Endothelial cell of umbilical vein (primary cell): ENCODE measurements around the gene AP1G2. TPM values are rescaled to one million over a fixed set of nuclear protein-coding genes. Genes with fewer than 3 reads are reported as not detected.

ENCODE experiments used
- BruUV-seq: library from RNA; stranded (reverse); fragments of 400-500 nt; replicated peaks from 2 replicates; lab custom pipeline; 2021; lab: Mats Ljungman, UMichigan
- CTCF ChIA-PET: fragments of 300-600, 350-600 bp; sonication (Branson Sonifier 250); formaldehyde crosslinking; loops from one replicate; lab custom pipeline; 2021; ENCODE audit warnings: antibody characterized with exemption, inconsistent platforms; lab: Charles Lee
- POLR2A ChIA-PET: fragments of 300-600, 350-600 bp; sonication (Branson Sonifier 250); formaldehyde crosslinking; loops from one replicate; lab custom pipeline; 2021; ENCODE audit warnings: antibody characterized with exemption, inconsistent platforms; lab: Charles Lee
- DNase-seq: peaks from one replicate; pipeline ENCODE4 v3.0.0-alpha.2; 2011; ENCODE audit warnings: low read depth, low spot score
- FAIRE-seq: peaks from 2 replicates; lab custom pipeline; 2011; peaks lifted over from hg19 to GRCh38; lab: Jason Lieb, UNC
- H2AFZ ChIP-seq: 2 replicates; pipeline ENCODE4 v1.6.0; 2012; ENCODE audit warnings: low read depth, low read length, control low read depth, inconsistent platforms
- H3K27ac ChIP-seq: 2 replicates; pipeline ENCODE4 v1.5.1; 2011; ENCODE audit warnings: low read depth, mild to moderate bottlenecking, control low read depth, low read length, moderate library complexity; ENCODE audit not compliant: insufficient read depth
- H3K27me3 ChIP-seq, 2 experiments: 2 replicates each; pipeline versions ENCODE4 v1.6.0 to v1.6.1; 2011; ENCODE audit warnings: low read length in 2 of 2, mixed read lengths in 1 of 2; ENCODE audit not compliant: control insufficient read depth in 2 of 2, insufficient read depth in 2 of 2
- H3K36me3 ChIP-seq, 2 experiments: 2 replicates in 1 of 2; 3 replicates in 1 of 2; pipeline ENCODE4 v1.5.1; 2011; ENCODE audit warnings: low read length in 2 of 2, mild to moderate bottlenecking in 1 of 2, moderate library complexity in 1 of 2; ENCODE audit not compliant: control insufficient read depth in 2 of 2, insufficient read depth in 2 of 2; ENCODE audit errors: extremely low read depth in 1 of 2
- H3K4me1 ChIP-seq: 3 replicates; pipeline ENCODE4 v1.5.1; 2011; ENCODE audit warnings: mild to moderate bottlenecking, low read length; ENCODE audit not compliant: control insufficient read depth, insufficient read depth; ENCODE audit errors: extremely low read depth
- H3K4me2 ChIP-seq: 2 replicates; pipeline ENCODE4 v1.6.1; 2011; ENCODE audit warnings: low read length, control low read depth, mixed read lengths; ENCODE audit not compliant: insufficient read depth
- H3K4me3 ChIP-seq, 3 experiments: fragments of 200-600 bp in 1 of 3; sonication (generic), shearing (Covaris generic) in 1 of 3; replicated peaks in 1 of 3; 2 replicates each; pipeline ENCODE4 v1.5.1; 2011 to 2016; ENCODE audit warnings: control low read depth in 3 of 3, low read length in 3 of 3, mild to moderate bottlenecking in 2 of 3, inconsistent platforms in 1 of 3, low read depth in 1 of 3, moderate library complexity in 1 of 3; ENCODE audit not compliant: insufficient read depth in 1 of 3
- H3K79me2 ChIP-seq: 2 replicates; pipeline ENCODE4 v1.6.0; 2012; ENCODE audit warnings: low read length, inconsistent platforms; ENCODE audit not compliant: control insufficient read depth, insufficient read depth
- H3K9ac ChIP-seq: replicated peaks from 2 replicates; pipeline ENCODE3; 2011; ENCODE audit warnings: low read length, control low read depth; ENCODE audit not compliant: insufficient read depth; ENCODE audit errors: extremely low read depth
- H3K9me1 ChIP-seq: replicated peaks from 3 replicates; pipeline ENCODE4 v1.6.0; 2011; ENCODE audit warnings: mild to moderate bottlenecking, low read length; ENCODE audit not compliant: control insufficient read depth, insufficient read depth; ENCODE audit errors: extremely low read depth
- H3K9me3 ChIP-seq: replicated peaks from 2 replicates; pipeline ENCODE4 v1.5.1; 2012; ENCODE audit warnings: low read length, inconsistent platforms; ENCODE audit not compliant: control insufficient read depth, insufficient read depth
- H4K20me1 ChIP-seq: replicated peaks from 2 replicates; pipeline ENCODE3; 2011; ENCODE audit warnings: mild to moderate bottlenecking, low read length; ENCODE audit not compliant: control insufficient read depth, insufficient read depth; ENCODE audit errors: extremely low read depth
- EZH2 ChIP-seq: IDR thresholded peaks from 2 replicates; pipeline ENCODE4 v1.6.1; 2012; ENCODE audit warnings: borderline replicate concordance, low read depth, mild to moderate bottlenecking, moderate library complexity, low read length, inconsistent platforms; ENCODE audit not compliant: severe bottlenecking
- FOS ChIP-seq: IDR thresholded peaks from 2 replicates; pipeline ENCODE4 v1.6.1; 2011; ENCODE audit warnings: mild to moderate bottlenecking, low read length, moderate library complexity, borderline replicate concordance; ENCODE audit not compliant: insufficient read depth
- JUN ChIP-seq: IDR thresholded peaks from 2 replicates; pipeline ENCODE4 v1.6.1; 2011; ENCODE audit warnings: borderline replicate concordance, low read depth; ENCODE audit not compliant: insufficient read length, insufficient read depth
- MAX ChIP-seq: IDR thresholded peaks from 2 replicates; pipeline ENCODE4 v1.6.1; 2011; ENCODE audit not compliant: insufficient read depth, insufficient read length
- POLR2A ChIP-seq: IDR thresholded peaks from 2 replicates; pipeline ENCODE4 v1.6.1; 2012; ENCODE audit warnings: low read depth, mild to moderate bottlenecking, control low read depth, low read length
- POLR2AphosphoS5 ChIP-seq: IDR thresholded peaks from 2 replicates; pipeline ENCODE4 v1.6.1; 2012; ENCODE audit warnings: low read depth, mild to moderate bottlenecking, control low read depth, low read length, moderate library complexity; ENCODE audit not compliant: insufficient read depth
- dilution Hi-C: fragments of 300-500 bp; cut with MboI; formaldehyde crosslinking; loops from one replicate; pipeline ENCODE4 v1.15.0; 2019; ENCODE audit warnings: low sequenced_read_pairs; ENCODE audit not compliant: extremely low pct_ligation_motif_present
- intact Hi-C: fragments of 100-400 bp; cut with micrococcal nuclease; formaldehyde crosslinking; loops from one replicate; pipeline ENCODE4 v1.10.0; 2022
- polyA plus RNA-seq, 4 experiments: library from polyadenylated mRNA; depleted of rRNA in 3 of 4; stranded (reverse) in 3 of 4; unstranded in 1 of 4; fragments of >200 nt; gene quantifications; 2 replicates each; pipeline versions ENCODE4 v1.2.1 to v1.2.3, GENCODE V29; 2011 to 2012; ENCODE audit warnings: missing spikeins in 1 of 4
- total RNA-seq: library from RNA; stranded (reverse); gene quantifications from 2 replicates; pipeline ENCODE4 v1.2.3, GENCODE V29; 2021
- TF ChIP-seq, protein P1 (sequence below), 2 donors: IDR thresholded peaks; 1 replicate in 1 of 2; 2 replicates in 1 of 2; pipeline ENCODE4 v1.5.1; 2011; ENCODE audit warnings: low read length in 2 of 2, mild to moderate bottlenecking in 2 of 2, moderate library complexity in 2 of 2, control low read depth in 1 of 2, inconsistent platforms in 1 of 2, low read depth in 1 of 2; ENCODE audit not compliant: insufficient read depth in 1 of 2; ENCODE audit errors: extremely low read depth in 1 of 2

Gene AP1G2
- total and polyA plus RNA-seq, 2 donors (not counting 3 experiments of a cell fraction or from before 2014, with no cell fraction given): 39.0 to 55.8 TPM

GRCh38 chr14:23514644-23514957 lies 53.0 kb downstream of the AP1G2 start:
- BruUV-seq: no TSS peak
- ChIA-PET CTCF (no interaction called here), POLR2A (no interaction called here)
- Histone ChIP-seq H2AFZ (no peak overlapping the region), H3K79me2 (no peaks in the 10 kb centered on the region), H4K20me1 (no peaks in the 10 kb centered on the region), H3K4me3 (no peak overlapping the region), H3K9me1 (no peaks in the 10 kb centered on the region), H3K4me1 (no peaks in the 10 kb centered on the region), H3K4me2 (no peak overlapping the region), H3K9ac (no peak overlapping the region), H3K27me3 (no peaks in the 10 kb centered on the region), H3K36me3 (no peaks in the 10 kb centered on the region), H3K27ac (no peak overlapping the region), H3K9me3 (no peaks in the 10 kb centered on the region)
- TF ChIP-seq JUN (no peak), FOS (no peak), MAX (no peak), EZH2 (no peak), POLR2AphosphoS5 (no peak), POLR2A (no peak)
- TF ChIP-seq, protein P1, sequence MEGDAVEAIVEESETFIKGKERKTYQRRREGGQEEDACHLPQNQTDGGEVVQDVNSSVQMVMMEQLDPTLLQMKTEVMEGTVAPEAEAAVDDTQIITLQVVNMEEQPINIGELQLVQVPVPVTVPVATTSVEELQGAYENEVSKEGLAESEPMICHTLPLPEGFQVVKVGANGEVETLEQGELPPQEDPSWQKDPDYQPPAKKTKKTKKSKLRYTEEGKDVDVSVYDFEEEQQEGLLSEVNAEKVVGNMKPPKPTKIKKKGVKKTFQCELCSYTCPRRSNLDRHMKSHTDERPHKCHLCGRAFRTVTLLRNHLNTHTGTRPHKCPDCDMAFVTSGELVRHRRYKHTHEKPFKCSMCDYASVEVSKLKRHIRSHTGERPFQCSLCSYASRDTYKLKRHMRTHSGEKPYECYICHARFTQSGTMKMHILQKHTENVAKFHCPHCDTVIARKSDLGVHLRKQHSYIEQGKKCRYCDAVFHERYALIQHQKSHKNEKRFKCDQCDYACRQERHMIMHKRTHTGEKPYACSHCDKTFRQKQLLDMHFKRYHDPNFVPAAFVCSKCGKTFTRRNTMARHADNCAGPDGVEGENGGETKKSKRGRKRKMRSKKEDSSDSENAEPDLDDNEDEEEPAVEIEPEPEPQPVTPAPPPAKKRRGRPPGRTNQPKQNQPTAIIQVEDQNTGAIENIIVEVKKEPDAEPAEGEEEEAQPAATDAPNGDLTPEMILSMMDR (IDR thresholded peaks at IDR 0.05; ENCODE audit: extremely low read depth in 1 of 2, insufficient read depth in 1 of 2, low read depth in 1 of 2, low read length in 2 of 2): no peak
- intact Hi-C loops: no loop called here
- FAIRE-seq (no peak), DNase-seq (no peak)
- dilution Hi-C loops: no loop called here
